GM12878 (cell line): ENCODE data around the gene TMEM14C. TPM values are rescaled to one million over a fixed set of nuclear protein-coding genes. Genes with fewer than 3 reads are reported as not detected.
A peak's percentile ranks its signal among the peaks of the same experiment; 100 is the strongest.

Source experiments
- CBFB ChIP-seq: IDR thresholded peaks from 2 replicates; pipeline ENCODE4 v1.6.1; 2016; ENCODE audit warnings: antibody characterized with exemption, low read depth
- CHD1 ChIP-seq: IDR thresholded peaks from 2 replicates; pipeline ENCODE4 v1.6.1; 2012; ENCODE audit warnings: low read depth, low read length, improper control_type of control experiment
- E4F1 ChIP-seq: fragments of 450-650 bp; IDR thresholded peaks from 2 replicates; pipeline ENCODE4 v1.6.1; 2018; ENCODE audit warnings: borderline replicate concordance, mild to moderate bottlenecking; ENCODE audit not compliant: partially characterized antibody
- GABPA ChIP-seq: IDR thresholded peaks from 2 replicates; pipeline ENCODE4 v1.6.1; 2014; ENCODE audit warnings: antibody characterized with exemption, low read depth, mild to moderate bottlenecking, inconsistent platforms
- HDGF ChIP-seq: fragments of 450-650 bp; IDR thresholded peaks from 2 replicates; pipeline ENCODE4 v1.6.1; 2016; ENCODE audit warnings: antibody characterized with exemption
- IRF4 ChIP-seq: IDR thresholded peaks from 2 replicates; pipeline ENCODE4 v1.6.1; 2011; ENCODE audit warnings: low read depth, low read length
- KAT2A ChIP-seq: conservative IDR thresholded peaks from 2 replicates; pipeline ENCODE4 v1.6.1; 2011; ENCODE audit warnings: low read depth, low read length; ENCODE audit not compliant: control insufficient read depth
- KDM1A ChIP-seq: fragments of 200-600 bp; sonication (generic); IDR thresholded peaks from 2 replicates; pipeline ENCODE4 v1.6.1; 2016; ENCODE audit warnings: borderline replicate concordance
- LARP7 ChIP-seq: fragments of 450-650 bp; IDR thresholded peaks from 2 replicates; pipeline ENCODE4 v1.6.1; 2017; ENCODE audit warnings: mild to moderate bottlenecking
- MEF2B ChIP-seq: fragments of 450-650 bp; IDR thresholded peaks from 2 replicates; pipeline ENCODE4 v1.6.1; 2018; ENCODE audit warnings: mild to moderate bottlenecking, moderate library complexity; ENCODE audit not compliant: partially characterized antibody, poor library complexity, severe bottlenecking
- MLLT1 ChIP-seq: fragments of 450-650 bp; IDR thresholded peaks from 2 replicates; pipeline ENCODE4 v1.6.1; 2016; ENCODE audit warnings: mild to moderate bottlenecking
- MXI1 ChIP-seq: fragments of 150-350 bp; IDR thresholded peaks from 2 replicates; pipeline ENCODE4 v1.6.1; 2011; ENCODE audit warnings: low read depth, mild to moderate bottlenecking, inconsistent platforms, low read length, improper control_type of control experiment
- NFYB ChIP-seq: IDR thresholded peaks from 2 replicates; pipeline ENCODE4 v1.6.1; 2011; ENCODE audit warnings: low read depth, mild to moderate bottlenecking, low read length, improper control_type of control experiment, moderate library complexity; ENCODE audit not compliant: insufficient read depth
- NR2F1 ChIP-seq: fragments of 450-650 bp; conservative IDR thresholded peaks from 2 replicates; pipeline ENCODE4 v1.6.1; 2017; ENCODE audit warnings: mild to moderate bottlenecking
- NRF1 ChIP-seq: conservative IDR thresholded peaks from 2 replicates; pipeline ENCODE4 v1.6.1; 2011; ENCODE audit warnings: mild to moderate bottlenecking, low read depth, low read length, improper control_type of control experiment
- PAX5 ChIP-seq: IDR thresholded peaks from 2 replicates; pipeline ENCODE4 v1.6.1; 2011; ENCODE audit warnings: low read depth, low read length, borderline replicate concordance
- REST ChIP-seq: IDR thresholded peaks from 2 replicates; pipeline ENCODE4 v1.6.1; 2012; ENCODE audit warnings: mild to moderate bottlenecking, low read depth, low read length
- SPI1 ChIP-seq: IDR thresholded peaks from 2 replicates; pipeline ENCODE4 v1.6.1; 2011; ENCODE audit warnings: low read depth, mild to moderate bottlenecking, low read length, moderate library complexity, borderline replicate concordance; ENCODE audit not compliant: insufficient read depth
- SUZ12 ChIP-seq: fragments of 200-600 bp; sonication (generic); IDR thresholded peaks from one replicate; pipeline ENCODE4 v1.6.1; 2018; ENCODE audit warnings: antibody characterized with exemption, mild to moderate bottlenecking; ENCODE audit not compliant: unreplicated experiment
- TARDBP ChIP-seq: IDR thresholded peaks from 2 replicates; pipeline ENCODE4 v1.6.1; 2016; ENCODE audit warnings: borderline replicate concordance
- USF2 ChIP-seq: IDR thresholded peaks from 2 replicates; pipeline ENCODE4 v1.6.1; 2011; ENCODE audit warnings: low read depth, low read length, improper control_type of control experiment, borderline replicate concordance
- YBX1 ChIP-seq: fragments of 450-650 bp; IDR thresholded peaks from 2 replicates; pipeline ENCODE4 v1.6.1; 2016; ENCODE audit warnings: antibody characterized with exemption
- ZNF207 ChIP-seq: fragments of 450-650 bp; IDR thresholded peaks from 2 replicates; pipeline ENCODE4 v1.6.1; 2014; ENCODE audit warnings: antibody characterized with exemption, mild to moderate bottlenecking, borderline replicate concordance
- polyA plus RNA-seq, 11 experiments: library from polyadenylated mRNA; depleted of rRNA in 4 of 11; unstranded in 6 of 11; stranded (reverse) in 5 of 11; fragments of >200 nt; fragmentation: Nextera tagmentation in 4 of 11; fragmentation: Illumina TruSeq in 1 of 11; extraction: Ambion mirVana in 4 of 11; extraction: Trizol in 1 of 11; gene quantifications; 1 replicate in 1 of 11; 2 replicates in 10 of 11; pipeline versions ENCODE4 v1.2.1 to v1.2.3, GENCODE V29; 2011 to 2016; ENCODE audit warnings: inconsistent platforms in 2 of 11, missing spikeins in 2 of 11, low read depth in 1 of 11
- total RNA-seq, 4 experiments: library from RNA; depleted of rRNA in 3 of 4; stranded (reverse); fragments of >200 nt in 3 of 4; fragmentation: Illumina TruSeq in 1 of 4; extraction: Trizol in 1 of 4; gene quantifications; 2 replicates each; pipeline versions ENCODE4 v1.2.1 to v1.2.3, GENCODE V29; 2013 to 2021

Gene TMEM14C
- total and polyA plus RNA-seq, 10 of the 15 experiments (the other 5 are each of a cell fraction or from before 2014, with no cell fraction given) = 66.0 to 224 (median 134) TPM

- TF ChIP-seq USF2 (peak; percentile 60; the same call in 1 of the 2 replicates), CHD1 (no peak), MEF2B (no peak), MXI1 (peak; percentile 74), NR2F1 (0 out of 2 replicates have a peak, but pooled peaks have one; percentile 8), ZNF207 (peak; percentile 37; the same call in 1 of the 2 replicates), LARP7 (peak; percentile 76; the same call in 1 of the 2 replicates), TARDBP (no peak), IRF4 (no peak), CBFB (peak; percentile 39; the same call in 1 of the 2 replicates), SUZ12 (no peak), E4F1 (peak; percentile 15), HDGF (peak; percentile 87), GABPA (0 out of 2 replicates have a peak, but pooled peaks have one; percentile 59), REST (no peak), KDM1A (no peak), PAX5 (no peak), NFYB (peak; percentile 35; the same call in 1 of the 2 replicates), MLLT1 (no peak), SPI1 (no peak), YBX1 (no peak), KAT2A (no peak), NRF1 (peak; percentile 63)
These were observed at the start of gene TMEM14C (continued) for GRCh38 chr6:10722820-10723566.
